GM12878 (cell line): Measurements from ENCODE around the gene VIPR2. TPM values are rescaled to one million over a fixed set of nuclear protein-coding genes. Genes with fewer than 3 reads are reported as not detected.

Experiments used
- ATAC-seq: fragments of 200-7000 bp; cut with Tn5 transposase; 3 replicates; pipeline ENCODE4 v1.9.1; 2020; ENCODE audit warnings: mild to moderate bottlenecking, moderate library complexity
- BruUV-seq: library from RNA; stranded (reverse); fragments of 400-500 nt; replicated peaks from 2 replicates; lab custom pipeline; 2021; lab: Mats Ljungman, UMichigan
- CTCF ChIA-PET: fragments of 300-600 bp; sonication (Branson Sonifier 250); formaldehyde crosslinking; extraction: SDS; loops from one replicate; lab custom pipeline; 2021; ENCODE audit warnings: inconsistent platforms; lab: Yijun Ruan, JAX
- POLR2A ChIA-PET: fragments of 350-600 bp; formaldehyde crosslinking; extraction: SDS; loops from one replicate; lab custom pipeline; 2021; ENCODE audit warnings: inconsistent platforms; lab: Charles Lee
- RAD21 ChIA-PET: fragments of 300-600 bp; sonication (Branson Sonifier 250); formaldehyde crosslinking; loops from one replicate; lab custom pipeline; 2023; ENCODE audit warnings: antibody characterized with exemption; ENCODE audit not compliant: unreplicated experiment; lab: Charles Lee
- SMC1A ChIA-PET: fragments of 300-600 bp; sonication (Branson Sonifier 250); formaldehyde crosslinking; loops from one replicate; lab custom pipeline; 2023; ENCODE audit not compliant: unreplicated experiment, uncharacterized antibody; lab: Charles Lee
- DNase-seq: peaks from one replicate; pipeline ENCODE4 v3.0.0-alpha.2; 2011; ENCODE audit warnings: low read depth, low spot score
- FAIRE-seq: peaks from 3 replicates; lab custom pipeline; 2011; peaks lifted over from hg19 to GRCh38; lab: Jason Lieb, UNC
- H2AFZ ChIP-seq: 2 replicates; pipeline ENCODE4 v1.6.0; 2011; ENCODE audit warnings: low read depth, low read length, control low read depth; ENCODE audit not compliant: control insufficient read depth
- H3K27ac ChIP-seq: 2 replicates; pipeline ENCODE4 v1.5.1; 2011; ENCODE audit warnings: control low read depth; ENCODE audit not compliant: control insufficient read depth, insufficient read depth
- H3K27me3 ChIP-seq, 2 experiments: replicated peaks in 1 of 2; 2 replicates each; pipeline versions ENCODE4 v1.6.0 to v1.6.1; 2011; ENCODE audit warnings: low read length in 1 of 2; ENCODE audit not compliant: control insufficient read depth in 2 of 2, insufficient read depth in 2 of 2
- H3K36me3 ChIP-seq, 2 experiments: 2 replicates each; pipeline ENCODE4 v1.5.1; 2011; ENCODE audit warnings: low read length in 1 of 2; ENCODE audit not compliant: control insufficient read depth in 2 of 2, insufficient read depth in 2 of 2
- H3K4me1 ChIP-seq: 2 replicates; pipeline ENCODE4 v1.6.1; 2011; ENCODE audit warnings: mild to moderate bottlenecking, low read length, moderate library complexity, mixed read lengths; ENCODE audit not compliant: control insufficient read depth, insufficient read depth
- H3K4me2 ChIP-seq: 2 replicates; pipeline ENCODE4 v1.6.0; 2011; ENCODE audit warnings: control low read depth; ENCODE audit not compliant: control insufficient read depth, insufficient read depth
- H3K4me3 ChIP-seq: fragments of 200-600 bp; sonication (generic); 2 replicates; pipeline ENCODE4 v1.5.1; 2016
- H3K79me2 ChIP-seq: 2 replicates; pipeline ENCODE4 v1.6.0; 2011; ENCODE audit warnings: low read length; ENCODE audit not compliant: control insufficient read depth, insufficient read depth
- H3K9ac ChIP-seq: 2 replicates; pipeline ENCODE4 v1.8.0; 2011; ENCODE audit warnings: low read length, control low read depth, mixed read lengths; ENCODE audit not compliant: control insufficient read depth, insufficient read depth
- H3K9me3 ChIP-seq: replicated peaks from 3 replicates; pipeline ENCODE4 v1.5.1; 2011; ENCODE audit warnings: mild to moderate bottlenecking, low read length; ENCODE audit not compliant: control insufficient read depth, insufficient read depth
- H4K20me1 ChIP-seq: 2 replicates; pipeline ENCODE4 v1.6.0; 2011; ENCODE audit not compliant: control insufficient read depth, insufficient read depth
- FOXM1 ChIP-seq: IDR thresholded peaks from 2 replicates; pipeline ENCODE4 v1.6.1; 2012; ENCODE audit warnings: low read depth, mild to moderate bottlenecking, inconsistent platforms, low read length, moderate library complexity
- IKZF1 ChIP-seq: fragments of 450-650 bp; conservative IDR thresholded peaks from 2 replicates; pipeline ENCODE4 v1.6.1; 2017; ENCODE audit warnings: antibody characterized with exemption, mild to moderate bottlenecking
- KLF5 ChIP-seq: fragments of 450-650 bp; IDR thresholded peaks from 2 replicates; pipeline ENCODE4 v1.6.1; 2014; ENCODE audit warnings: mild to moderate bottlenecking; ENCODE audit not compliant: partially characterized antibody
- NRF1 ChIP-seq: conservative IDR thresholded peaks from 2 replicates; pipeline ENCODE4 v1.6.1; 2011; ENCODE audit warnings: mild to moderate bottlenecking, low read depth, low read length, improper control_type of control experiment
- SIN3A ChIP-seq: IDR thresholded peaks from 2 replicates; pipeline ENCODE4 v1.6.1; 2012; ENCODE audit warnings: low read depth, low read length, improper control_type of control experiment
- SUZ12 ChIP-seq: fragments of 200-600 bp; sonication (generic); IDR thresholded peaks from one replicate; pipeline ENCODE4 v1.6.1; 2018; ENCODE audit warnings: antibody characterized with exemption, mild to moderate bottlenecking; ENCODE audit not compliant: unreplicated experiment
- ZBTB4 ChIP-seq: fragments of 450-650 bp; formaldehyde crosslinking; IDR thresholded peaks from 2 replicates; pipeline ENCODE4 v1.4.0; 2022; ENCODE audit warnings: mild to moderate bottlenecking, moderate library complexity
- ZSCAN29 ChIP-seq: fragments of 450-650 bp; IDR thresholded peaks from 2 replicates; pipeline ENCODE4 v1.6.1; 2017; ENCODE audit warnings: mild to moderate bottlenecking, moderate library complexity
- WGBS: methylation state at CpG from one replicate; pipeline ENCODE4 v1.1.6; 2016; ENCODE audit warnings: low lambda C conversion rate; ENCODE audit not compliant: insufficient replicate concordance, insufficient coverage; ENCODE audit errors: missing lambda C conversion rate; 5-methylcytosine and 5-hydroxymethylcytosine counted together
- in situ Hi-C: fragments of 300-500 bp; cut with MboI; formaldehyde crosslinking; loops from 9 replicates; pipeline ENCODE4 v1.14.3; 2018; ENCODE audit warnings: mixed read lengths
- intact Hi-C: fragments of 100-400 bp; cut with micrococcal nuclease; formaldehyde crosslinking; loops from one replicate; pipeline ENCODE4 v1.14.2; 2022; ENCODE audit not compliant: unreplicated experiment
- polyA plus RNA-seq, 11 experiments: library from polyadenylated mRNA; depleted of rRNA in 4 of 11; unstranded in 6 of 11; stranded (reverse) in 5 of 11; fragments of >200 nt; fragmentation: Nextera tagmentation in 4 of 11; fragmentation: Illumina TruSeq in 1 of 11; extraction: Ambion mirVana in 4 of 11; extraction: Trizol in 1 of 11; gene quantifications; 1 replicate in 1 of 11; 2 replicates in 10 of 11; pipeline versions ENCODE4 v1.2.1 to v1.2.3, GENCODE V29; 2011 to 2016; ENCODE audit warnings: inconsistent platforms in 2 of 11, missing spikeins in 2 of 11, low read depth in 1 of 11
- total RNA-seq, 4 experiments: library from RNA; depleted of rRNA in 3 of 4; stranded (reverse); fragments of >200 nt in 3 of 4; fragmentation: Illumina TruSeq in 1 of 4; extraction: Trizol in 1 of 4; gene quantifications; 2 replicates each; pipeline versions ENCODE4 v1.2.1 to v1.2.3, GENCODE V29; 2013 to 2021
- TF ChIP-seq, protein P1 (sequence below): fragments of 450-650 bp; IDR thresholded peaks from 2 replicates; pipeline ENCODE4 v1.6.1; 2016; ENCODE audit warnings: mild to moderate bottlenecking, moderate library complexity, borderline replicate concordance
- TF ChIP-seq, protein P2 (sequence below): fragments of 450-650 bp; IDR thresholded peaks from 2 replicates; pipeline ENCODE4 v1.6.1; 2018; ENCODE audit warnings: borderline replicate concordance, mild to moderate bottlenecking; ENCODE audit not compliant: partially characterized antibody

Gene VIPR2
- total and polyA plus RNA-seq, 10 of the 15 experiments (the other 5 are each of a cell fraction or from before 2014, with no cell fraction given): not detected

- no peak for TF ChIP-seq ZBTB4 (CRISPR knock-in tag)
These were observed 31.6 kb downstream of the VIPR2 start (continued) for GRCh38 chr7:159113056-159113455.

GRCh38 chr7:159112136-159113011 lies 32.3 kb downstream of the VIPR2 start:
- ATAC-seq (no peak), DNase-seq (no peak), FAIRE-seq (no peak)
- BruUV-seq: no TSS peak
- H3K79me2 ChIP-seq: no peaks in the 10 kb centered on the region
- CTCF ChIA-PET: no interaction called here
- in situ Hi-C loops: no loop called here
- H3K27ac ChIP-seq: no peak overlapping the region
- SMC1A ChIA-PET: no interaction called here
- RAD21 ChIA-PET: no interaction called here
- no peak overlapping the region for H2AFZ ChIP-seq
- H3K9ac ChIP-seq: no peak overlapping the region
- H3K4me3 ChIP-seq: no peak overlapping the region
- no peaks in the 10 kb centered on the region for H3K36me3 ChIP-seq
- H3K4me2 ChIP-seq: no peak overlapping the region
- H3K27me3 ChIP-seq: peaks cover 0 to 3% of the 10 kb centered on the region in 2 experiments; a peak in 1 of 4 replicates
- POLR2A ChIA-PET: no interaction called here
- intact Hi-C loops: no loop called here
- H3K9me3 ChIP-seq: no peaks in the 10 kb centered on the region
- no peaks in the 10 kb centered on the region for H3K4me1 ChIP-seq
- H4K20me1 ChIP-seq: no peaks in the 10 kb centered on the region
- WGBS: 48% methylated on average over 42 of the region's 48 CpGs
- TF ChIP-seq KLF5: no peak
- TF ChIP-seq NRF1: no peak
- no peak for TF ChIP-seq IKZF1
- TF ChIP-seq, protein P1, sequence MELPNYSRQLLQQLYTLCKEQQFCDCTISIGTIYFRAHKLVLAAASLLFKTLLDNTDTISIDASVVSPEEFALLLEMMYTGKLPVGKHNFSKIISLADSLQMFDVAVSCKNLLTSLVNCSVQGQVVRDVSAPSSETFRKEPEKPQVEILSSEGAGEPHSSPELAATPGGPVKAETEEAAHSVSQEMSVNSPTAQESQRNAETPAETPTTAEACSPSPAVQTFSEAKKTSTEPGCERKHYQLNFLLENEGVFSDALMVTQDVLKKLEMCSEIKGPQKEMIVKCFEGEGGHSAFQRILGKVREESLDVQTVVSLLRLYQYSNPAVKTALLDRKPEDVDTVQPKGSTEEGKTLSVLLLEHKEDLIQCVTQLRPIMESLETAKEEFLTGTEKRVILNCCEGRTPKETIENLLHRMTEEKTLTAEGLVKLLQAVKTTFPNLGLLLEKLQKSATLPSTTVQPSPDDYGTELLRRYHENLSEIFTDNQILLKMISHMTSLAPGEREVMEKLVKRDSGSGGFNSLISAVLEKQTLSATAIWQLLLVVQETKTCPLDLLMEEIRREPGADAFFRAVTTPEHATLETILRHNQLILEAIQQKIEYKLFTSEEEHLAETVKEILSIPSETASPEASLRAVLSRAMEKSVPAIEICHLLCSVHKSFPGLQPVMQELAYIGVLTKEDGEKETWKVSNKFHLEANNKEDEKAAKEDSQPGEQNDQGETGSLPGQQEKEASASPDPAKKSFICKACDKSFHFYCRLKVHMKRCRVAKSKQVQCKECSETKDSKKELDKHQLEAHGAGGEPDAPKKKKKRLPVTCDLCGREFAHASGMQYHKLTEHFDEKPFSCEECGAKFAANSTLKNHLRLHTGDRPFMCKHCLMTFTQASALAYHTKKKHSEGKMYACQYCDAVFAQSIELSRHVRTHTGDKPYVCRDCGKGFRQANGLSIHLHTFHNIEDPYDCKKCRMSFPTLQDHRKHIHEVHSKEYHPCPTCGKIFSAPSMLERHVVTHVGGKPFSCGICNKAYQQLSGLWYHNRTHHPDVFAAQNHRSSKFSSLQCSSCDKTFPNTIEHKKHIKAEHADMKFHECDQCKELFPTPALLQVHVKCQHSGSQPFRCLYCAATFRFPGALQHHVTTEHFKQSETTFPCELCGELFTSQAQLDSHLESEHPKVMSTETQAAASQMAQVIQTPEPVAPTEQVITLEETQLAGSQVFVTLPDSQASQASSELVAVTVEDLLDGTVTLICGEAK: no peak
- TF ChIP-seq FOXM1: no peak
- TF ChIP-seq, protein P2, sequence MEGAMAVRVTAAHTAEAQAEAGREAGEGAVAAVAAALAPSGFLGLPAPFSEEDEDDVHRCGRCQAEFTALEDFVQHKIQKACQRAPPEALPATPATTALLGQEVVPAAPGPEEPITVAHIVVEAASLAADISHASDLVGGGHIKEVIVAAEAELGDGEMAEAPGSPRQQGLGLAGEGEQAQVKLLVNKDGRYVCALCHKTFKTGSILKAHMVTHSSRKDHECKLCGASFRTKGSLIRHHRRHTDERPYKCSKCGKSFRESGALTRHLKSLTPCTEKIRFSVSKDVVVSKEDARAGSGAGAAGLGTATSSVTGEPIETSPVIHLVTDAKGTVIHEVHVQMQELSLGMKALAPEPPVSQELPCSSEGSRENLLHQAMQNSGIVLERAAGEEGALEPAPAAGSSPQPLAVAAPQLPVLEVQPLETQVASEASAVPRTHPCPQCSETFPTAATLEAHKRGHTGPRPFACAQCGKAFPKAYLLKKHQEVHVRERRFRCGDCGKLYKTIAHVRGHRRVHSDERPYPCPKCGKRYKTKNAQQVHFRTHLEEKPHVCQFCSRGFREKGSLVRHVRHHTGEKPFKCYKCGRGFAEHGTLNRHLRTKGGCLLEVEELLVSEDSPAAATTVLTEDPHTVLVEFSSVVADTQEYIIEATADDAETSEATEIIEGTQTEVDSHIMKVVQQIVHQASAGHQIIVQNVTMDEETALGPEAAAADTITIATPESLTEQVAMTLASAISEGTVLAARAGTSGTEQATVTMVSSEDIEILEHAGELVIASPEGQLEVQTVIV: no peak
- no peak for TF ChIP-seq SUZ12
- TF ChIP-seq SIN3A: no peak
- no peak for TF ChIP-seq ZSCAN29
